GM21390 (cell line): ENCODE measurements around the gene SUN2.
"Not testable (repeated sequence)": the region's sequence is repeated elsewhere in the genome, so short reads cannot be mapped to it uniquely, and the experiment has no call there.

Experiments used
- ATAC-seq: cut with Tn5 transposase; IDR thresholded peaks from one replicate; pipeline ENCODE4 v1.9.1; 2021; ENCODE audit not compliant: unreplicated experiment

The SUN2 gene, protein sequence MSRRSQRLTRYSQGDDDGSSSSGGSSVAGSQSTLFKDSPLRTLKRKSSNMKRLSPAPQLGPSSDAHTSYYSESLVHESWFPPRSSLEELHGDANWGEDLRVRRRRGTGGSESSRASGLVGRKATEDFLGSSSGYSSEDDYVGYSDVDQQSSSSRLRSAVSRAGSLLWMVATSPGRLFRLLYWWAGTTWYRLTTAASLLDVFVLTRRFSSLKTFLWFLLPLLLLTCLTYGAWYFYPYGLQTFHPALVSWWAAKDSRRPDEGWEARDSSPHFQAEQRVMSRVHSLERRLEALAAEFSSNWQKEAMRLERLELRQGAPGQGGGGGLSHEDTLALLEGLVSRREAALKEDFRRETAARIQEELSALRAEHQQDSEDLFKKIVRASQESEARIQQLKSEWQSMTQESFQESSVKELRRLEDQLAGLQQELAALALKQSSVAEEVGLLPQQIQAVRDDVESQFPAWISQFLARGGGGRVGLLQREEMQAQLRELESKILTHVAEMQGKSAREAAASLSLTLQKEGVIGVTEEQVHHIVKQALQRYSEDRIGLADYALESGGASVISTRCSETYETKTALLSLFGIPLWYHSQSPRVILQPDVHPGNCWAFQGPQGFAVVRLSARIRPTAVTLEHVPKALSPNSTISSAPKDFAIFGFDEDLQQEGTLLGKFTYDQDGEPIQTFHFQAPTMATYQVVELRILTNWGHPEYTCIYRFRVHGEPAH

GRCh38 chr22:38755911-38756532, at the start of gene SUN2:
Gene SUN2, minus strand, starts transcription at chr22:38755998. Its CDS starts 3,370 bp downstream, at chr22:38752628.
- ATAC-seq, result peak; percentile 72

GRCh38 chr22:38805041-38805593, 49.3 kb upstream of the SUN2 start:
- ATAC-seq, result not testable (repeated sequence)

GRCh38 chr22:38802671-38803121, 46.9 kb upstream of the SUN2 start:
- no peak for ATAC-seq

- ATAC-seq, result no peak
Observed at GRCh38 chr22:38799265-38800002, 43.6 kb upstream of the SUN2 start.

- ATAC-seq, result no peak
Observed at GRCh38 chr22:38798496-38798895, 42.7 kb upstream of the SUN2 start.

DNA sequence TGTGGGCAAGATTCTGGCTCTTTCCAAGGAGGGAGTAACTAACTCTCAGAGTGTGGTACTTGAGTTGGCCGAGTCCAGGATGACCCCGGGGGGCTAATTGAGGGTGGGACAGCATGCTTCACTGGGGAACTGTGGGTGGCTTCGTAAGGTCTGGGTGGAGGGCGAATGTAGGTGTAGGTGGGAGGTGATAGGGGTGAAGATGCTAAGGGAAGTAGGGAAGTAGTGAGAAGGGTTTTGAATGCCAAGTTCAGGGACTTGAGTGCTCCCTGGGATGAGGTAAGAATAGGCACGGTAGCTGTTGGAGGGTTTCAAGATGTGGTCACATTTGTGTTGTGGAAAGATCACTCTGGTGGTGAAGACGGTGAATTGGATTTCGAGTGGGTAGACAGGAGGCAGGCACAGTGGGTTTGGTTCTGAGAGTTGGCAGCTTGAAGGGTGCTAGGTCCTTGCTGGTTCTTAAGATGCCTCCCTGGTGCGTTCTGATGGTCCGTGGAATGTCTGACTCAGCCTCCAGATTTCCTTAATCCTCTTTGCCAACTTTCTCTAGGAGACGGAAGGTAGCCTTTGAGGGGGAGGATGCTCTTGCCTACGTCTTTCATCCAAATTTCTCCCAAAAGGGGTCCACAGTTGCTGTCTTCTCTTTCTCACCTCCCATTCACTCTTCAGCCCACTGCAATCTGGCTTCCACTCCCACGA, 40.6 kb upstream of the SUN2 start:
- ATAC-seq, result no peak

GRCh38 chr22:38795569-38795968, 39.8 kb upstream of the SUN2 start:
- ATAC-seq, result no peak

DNA sequence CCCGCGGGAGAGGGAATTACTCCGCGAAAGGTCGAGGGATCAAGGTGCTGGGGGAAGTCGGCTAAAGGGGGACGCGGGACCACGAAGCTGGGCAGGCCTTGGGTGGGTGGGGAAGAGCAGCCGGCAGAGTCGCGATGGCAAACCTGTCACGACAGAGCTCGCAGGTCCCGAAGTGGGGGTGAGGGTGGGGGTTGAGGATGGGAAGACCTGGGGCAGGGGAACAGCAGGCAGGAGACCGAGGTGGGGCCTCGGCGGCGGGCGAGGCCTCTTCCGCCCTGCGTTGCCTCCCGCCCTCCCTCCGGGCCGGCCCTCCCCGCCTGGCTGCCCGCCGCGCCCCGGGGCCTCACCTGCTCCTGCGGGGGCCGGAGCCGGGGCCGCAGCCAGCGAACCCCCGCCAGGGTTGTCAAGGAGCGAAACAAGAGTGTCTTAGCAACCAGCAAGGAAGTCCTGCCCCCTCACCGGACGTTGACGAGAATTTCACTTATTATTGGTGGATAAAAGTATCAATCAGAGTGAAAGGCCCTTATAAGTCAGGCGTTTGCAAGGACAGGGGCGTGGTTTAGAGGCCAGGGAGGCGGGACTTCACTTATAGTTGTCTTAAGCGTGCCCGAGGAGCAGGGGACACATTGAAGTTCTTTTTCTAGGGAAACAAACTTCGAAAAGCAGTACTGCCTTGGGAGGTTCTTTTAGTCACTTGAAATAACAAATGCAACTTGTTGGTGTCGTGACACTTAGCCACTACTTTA, 38.1 kb upstream of the SUN2 start, which contains the start of gene DNAL4:
DNAL4 (minus strand) TSS at position 423 of the 746 bp plus-strand sequence. CDS start 11,412 bp downstream, outside the sequence.
- ATAC-seq, result peak; percentile 97

GRCh38 chr22:38793317-38793716, 37.5 kb upstream of the SUN2 start:
- no peak for ATAC-seq

- no peak for ATAC-seq
Observed at GRCh38 chr22:38792833-38793232, 37.0 kb upstream of the SUN2 start.

DNA sequence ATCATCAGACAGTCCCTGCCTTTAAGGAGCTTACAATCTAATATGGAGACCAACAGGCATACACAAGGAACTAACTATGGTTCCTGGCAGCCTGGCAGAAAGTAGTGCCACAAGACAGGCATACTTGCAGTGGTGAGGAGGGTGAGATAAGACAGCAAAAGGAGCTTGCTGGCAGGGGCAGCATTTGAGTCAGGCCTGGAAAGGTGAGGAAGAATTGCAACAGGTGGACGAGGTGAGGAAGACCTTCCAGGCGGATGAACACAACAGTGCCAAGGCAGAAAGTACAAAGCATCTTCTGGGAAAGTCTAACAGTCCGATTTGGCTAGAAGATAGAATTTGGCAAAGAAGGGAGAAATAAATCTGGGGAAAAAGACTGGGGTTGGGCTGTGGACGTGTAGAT, 33.8 kb upstream of the SUN2 start:
- no peak for ATAC-seq

- ATAC-seq, result no peak
Observed at GRCh38 chr22:38788846-38789245, 33.0 kb upstream of the SUN2 start.

- ATAC-seq, result no peak
Observed at GRCh38 chr22:38788021-38788816, 32.4 kb upstream of the SUN2 start.

GRCh38 chr22:38786631-38787030, 30.8 kb upstream of the SUN2 start:
- no peak for ATAC-seq

GRCh38 chr22:38784856-38785255, 29.1 kb upstream of the SUN2 start:
- no peak for ATAC-seq

- ATAC-seq, result no peak
Observed at GRCh38 chr22:38784035-38784434, 28.2 kb upstream of the SUN2 start.

- ATAC-seq, result no peak
Observed at GRCh38 chr22:38783095-38783615, 27.4 kb upstream of the SUN2 start.

GRCh38 chr22:38782402-38783094, 26.8 kb upstream of the SUN2 start:
- ATAC-seq, result no peak
